ENCODE measurements around the gene OLA1.
A peak's percentile ranks its signal among the peaks of the same experiment; 100 is the strongest.

Gene OLA1

DNA sequence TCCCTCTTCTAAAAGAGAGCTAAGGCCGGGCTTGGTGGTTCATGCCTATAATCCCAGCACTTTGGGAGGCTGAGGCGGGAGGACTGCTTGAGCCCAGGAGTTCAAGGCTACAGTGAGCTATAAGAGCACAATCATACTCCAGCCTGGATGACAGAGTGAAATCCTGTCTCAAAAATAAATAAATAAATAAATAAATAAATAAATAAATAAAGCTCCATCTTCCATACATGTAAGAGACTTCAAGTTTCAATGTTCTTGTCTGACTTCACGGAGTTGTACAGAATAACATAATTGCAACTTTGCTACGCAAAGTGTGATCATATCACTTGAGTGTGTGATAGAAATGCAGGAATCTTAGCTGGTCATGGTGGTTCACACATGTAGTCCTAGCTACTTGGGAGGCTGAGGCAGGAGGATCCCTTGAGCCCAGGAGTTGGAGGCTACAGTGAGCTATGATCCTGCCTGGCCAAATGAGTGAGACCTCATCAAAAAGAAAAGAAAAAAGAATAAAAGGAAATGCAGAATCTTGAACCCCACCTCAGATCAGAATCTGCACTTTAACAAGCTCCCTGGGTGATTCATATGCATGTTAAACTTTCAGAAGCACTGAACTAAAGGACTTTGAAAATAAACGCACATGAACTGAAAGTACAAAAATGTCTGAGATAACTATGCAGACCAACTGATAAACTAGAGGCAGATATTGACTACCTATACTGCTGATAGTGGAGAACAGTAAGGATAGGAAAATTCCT is 159.4 kb downstream of the OLA1 start:
- TF ChIP-seq, protein P1, sequence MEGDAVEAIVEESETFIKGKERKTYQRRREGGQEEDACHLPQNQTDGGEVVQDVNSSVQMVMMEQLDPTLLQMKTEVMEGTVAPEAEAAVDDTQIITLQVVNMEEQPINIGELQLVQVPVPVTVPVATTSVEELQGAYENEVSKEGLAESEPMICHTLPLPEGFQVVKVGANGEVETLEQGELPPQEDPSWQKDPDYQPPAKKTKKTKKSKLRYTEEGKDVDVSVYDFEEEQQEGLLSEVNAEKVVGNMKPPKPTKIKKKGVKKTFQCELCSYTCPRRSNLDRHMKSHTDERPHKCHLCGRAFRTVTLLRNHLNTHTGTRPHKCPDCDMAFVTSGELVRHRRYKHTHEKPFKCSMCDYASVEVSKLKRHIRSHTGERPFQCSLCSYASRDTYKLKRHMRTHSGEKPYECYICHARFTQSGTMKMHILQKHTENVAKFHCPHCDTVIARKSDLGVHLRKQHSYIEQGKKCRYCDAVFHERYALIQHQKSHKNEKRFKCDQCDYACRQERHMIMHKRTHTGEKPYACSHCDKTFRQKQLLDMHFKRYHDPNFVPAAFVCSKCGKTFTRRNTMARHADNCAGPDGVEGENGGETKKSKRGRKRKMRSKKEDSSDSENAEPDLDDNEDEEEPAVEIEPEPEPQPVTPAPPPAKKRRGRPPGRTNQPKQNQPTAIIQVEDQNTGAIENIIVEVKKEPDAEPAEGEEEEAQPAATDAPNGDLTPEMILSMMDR (IDR thresholded peaks at IDR 0.05): no peak

DNA sequence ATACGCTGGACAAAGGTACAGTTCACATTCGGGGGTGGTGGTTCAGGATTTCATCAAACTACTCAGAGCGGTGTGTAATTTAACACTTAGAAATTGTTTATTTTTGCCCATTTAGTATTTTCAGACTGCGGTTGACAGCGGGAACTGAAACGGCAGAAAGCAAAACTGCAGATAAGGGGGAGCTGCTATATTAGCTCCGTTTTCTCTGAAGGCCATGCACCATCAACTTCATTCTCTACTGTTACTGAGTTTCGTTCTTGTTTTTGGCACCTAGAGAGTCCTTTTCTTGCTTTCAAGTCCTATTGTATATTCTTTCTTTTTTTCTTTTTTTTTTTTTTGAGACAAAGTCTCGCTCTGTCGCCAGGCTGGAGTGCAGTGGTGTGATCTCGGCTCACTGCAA is 161.6 kb downstream of the OLA1 start:
- TF ChIP-seq, protein P1 (IDR thresholded peaks at IDR 0.05): no peak

DNA sequence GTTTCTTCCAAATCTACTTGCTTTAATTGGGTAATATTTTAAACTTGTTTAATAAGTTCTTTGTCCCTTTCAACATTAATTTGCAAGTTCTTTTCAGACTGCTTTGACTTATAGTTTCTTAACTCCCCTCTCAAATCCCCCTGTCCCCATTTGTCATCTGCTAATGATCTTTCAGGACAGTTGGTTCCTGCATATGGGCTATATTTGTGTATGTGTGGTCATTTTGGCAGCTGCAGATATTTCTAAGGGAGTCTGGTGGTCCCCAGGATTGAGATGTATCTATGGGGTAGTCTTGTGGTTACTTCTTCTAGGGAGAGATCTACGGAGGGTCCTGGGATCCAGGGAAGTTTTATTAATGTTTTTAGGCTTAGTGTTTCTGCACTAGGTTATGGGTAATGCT is 162.6 kb downstream of the OLA1 start:
- TF ChIP-seq, protein P1 (IDR thresholded peaks at IDR 0.05): no peak

DNA sequence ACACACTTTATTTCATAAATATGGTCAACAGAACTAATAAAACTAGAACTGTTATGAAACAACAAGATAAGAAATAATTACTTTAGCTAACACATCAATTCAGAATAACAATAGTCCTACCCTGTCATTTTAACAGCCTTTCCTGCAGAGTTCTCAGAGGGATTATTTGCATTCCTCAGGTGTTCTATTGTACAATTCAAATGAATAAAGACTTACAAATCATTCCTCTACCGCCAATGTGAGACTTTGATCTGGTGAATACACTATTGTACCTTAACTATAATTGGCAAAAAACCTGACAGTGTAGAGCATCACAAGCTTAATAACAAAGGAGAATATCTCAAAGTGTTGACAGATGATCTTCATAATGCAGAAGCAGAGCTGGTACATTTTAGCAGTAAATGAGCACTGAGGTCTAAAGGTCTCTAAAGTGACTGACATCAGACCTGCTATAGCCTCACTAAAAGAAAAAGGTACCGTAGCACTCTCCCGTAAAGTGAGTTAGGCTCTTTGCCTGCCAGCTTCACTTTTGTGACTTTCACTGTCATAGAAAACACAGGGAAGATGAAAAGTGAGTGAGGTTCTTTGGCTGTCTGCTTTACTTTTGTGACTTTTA is 164.4 kb downstream of the OLA1 start:
- TF ChIP-seq, protein P1 (IDR thresholded peaks at IDR 0.05): no peak

DNA sequence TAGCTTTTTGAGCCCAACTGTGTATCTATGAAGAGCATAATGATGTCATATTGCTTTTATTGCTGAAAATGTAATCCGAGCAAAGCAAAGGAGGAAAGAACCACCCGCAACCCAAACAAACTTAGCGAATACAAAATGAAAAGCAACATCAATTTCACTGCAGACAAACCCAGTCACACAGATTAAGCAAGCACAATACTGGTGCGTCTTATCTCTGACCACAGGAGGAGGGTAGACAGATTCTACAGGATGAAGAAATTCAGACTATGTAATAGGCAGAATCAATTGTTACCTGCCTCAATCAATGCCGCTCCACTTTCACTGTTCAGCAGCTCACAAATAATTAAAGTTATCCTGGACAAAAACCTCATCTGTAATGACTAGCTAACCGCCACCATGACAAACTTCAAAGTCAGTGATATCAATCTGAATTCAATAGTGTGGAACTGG is 167.6 kb downstream of the OLA1 start:
- TF ChIP-seq, protein P1 (IDR thresholded peaks at IDR 0.05): no peak

DNA sequence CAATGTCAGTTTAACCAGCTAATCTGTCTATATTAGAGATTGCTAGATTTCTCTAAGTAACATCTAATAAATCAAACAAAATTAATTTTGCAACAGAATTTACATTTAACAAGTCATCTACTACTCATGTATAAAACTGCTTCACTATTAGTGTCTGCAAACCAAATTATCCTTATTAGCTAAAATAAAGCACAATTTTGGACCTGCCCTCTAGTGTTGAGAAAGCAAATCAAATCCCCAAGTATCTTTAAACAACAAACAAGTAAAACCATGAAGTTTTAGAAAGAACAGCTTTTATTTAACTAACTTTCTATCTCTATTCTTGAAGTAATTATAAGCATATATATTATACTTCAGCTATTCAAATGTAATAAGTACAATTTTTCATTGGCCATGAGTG is 170.1 kb downstream of the OLA1 start:
- TF ChIP-seq, protein P1 (IDR thresholded peaks at IDR 0.05): peak; percentile 49

DNA sequence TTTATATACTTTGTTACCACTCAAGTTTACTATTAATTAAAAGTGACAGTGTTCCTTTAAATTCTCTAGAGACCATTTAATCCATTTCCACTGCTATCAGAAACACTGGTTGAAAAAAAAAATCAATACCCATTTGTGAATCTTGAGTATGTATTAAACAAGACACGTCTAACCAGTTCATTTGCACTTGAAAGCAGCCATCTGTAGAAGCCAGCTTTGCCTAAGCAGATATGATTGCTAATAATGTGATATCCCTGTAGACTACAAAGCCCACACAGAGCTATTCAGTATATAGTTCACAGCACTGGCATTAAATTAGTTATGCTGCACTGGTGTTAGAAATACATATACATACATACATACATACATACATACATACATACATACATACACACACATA is 171.4 kb downstream of the OLA1 start:
- TF ChIP-seq, protein P1 (IDR thresholded peaks at IDR 0.05): no peak
